Measurements from ENCODE around the gene ENOX1. TPM values are rescaled to one million over a fixed set of nuclear protein-coding genes. Genes with fewer than 3 reads are reported as not detected.

The ENOX1 gene
- total and polyA plus RNA-seq, 2 of the 8 experiments (the other 6 are each of a cell fraction or from before 2014, with no cell fraction given) = 0.23 to 0.37 TPM

GRCh38 chr13:43737392-43737923 is 49.3 kb downstream of the ENOX1 start:
- no peak overlapping the region for H3K4me2 ChIP-seq (ENCODE audit: insufficient read depth in 1 of 2, low read depth in 2 of 2, low read length in 2 of 2)
- H3K18ac ChIP-seq (ENCODE audit: extremely low read depth, low read length) = no peak overlapping the region
- no peak overlapping the region for H4K5ac ChIP-seq (ENCODE audit: insufficient read length, low read depth, low read length)
- peaks cover 0 to 2% (median 0%) of the 10 kb centered on the region in 4 experiments; a peak in 2 of 7 replicates for H3K27me3 ChIP-seq (replicated peaks in 1 of 4; ENCODE audit: control insufficient read depth in 3 of 4, extremely low read depth in 1 of 4, insufficient read depth in 3 of 4, low read length in 3 of 4)
- H3K56ac ChIP-seq (replicated peaks; ENCODE audit: insufficient read length, low read depth, low read length) = no peak overlapping the region
- no peak overlapping the region for H2AK5ac ChIP-seq (ENCODE audit: low read depth, low read length)
- no peak overlapping the region for H2AFZ ChIP-seq (ENCODE audit: low read length)
- no peak overlapping the region for H2BK20ac ChIP-seq (ENCODE audit: low read length)
- no peak overlapping the region for H2BK12ac ChIP-seq (ENCODE audit: low read depth, low read length)
- H4K20me1 ChIP-seq (replicated peaks in 1 of 2; ENCODE audit: control insufficient read depth in 1 of 2, insufficient read depth in 2 of 2, low read length in 2 of 2) = no peaks in the 10 kb centered on the region
- H4K91ac ChIP-seq (replicated peaks; ENCODE audit: insufficient read length, low read length) = no peak overlapping the region
- ChIA-PET POLR2A (ENCODE audit: partially characterized antibody) (no interaction called here), CTCF (ENCODE audit: partially characterized antibody) (interaction anchor here (0.6 to 1.0 kb wide), 5 partner anchors 9 to 1142 kb away, joined by 3 to 4 read pairs (median 3); no protein-coding TSS in a partner anchor)
- no peak overlapping the region for H4K8ac ChIP-seq (ENCODE audit: extremely low read depth, insufficient read depth, low read length)
- no peaks in the 10 kb centered on the region for H3K4me1 ChIP-seq (replicated peaks in 1 of 4; ENCODE audit: control insufficient read depth in 3 of 4, insufficient read depth in 4 of 4, low read length in 3 of 4)
- DNase-seq (ENCODE audit: low read depth in 1 of 2, low spot score in 2 of 2) = no peak
- no peak overlapping the region for H3K27ac ChIP-seq (ENCODE audit: low read depth, low read length)
- H2BK5ac ChIP-seq (ENCODE audit: low read depth, low read length) = no peak overlapping the region
- TF ChIP-seq TAF1 (IDR thresholded peaks at IDR 0.05; ENCODE audit: low read depth, low read length) = no peak
- no peaks in the 10 kb centered on the region for H3K36me3 ChIP-seq (ENCODE audit: control insufficient read depth in 2 of 4, insufficient read depth in 4 of 4, low read length in 3 of 4)
- H3K9ac ChIP-seq (replicated peaks in 1 of 4; ENCODE audit: extremely low read depth in 1 of 4, low read depth in 3 of 4, low read length in 3 of 4) = no peak overlapping the region
- H3K23me2 ChIP-seq (ENCODE audit: low read depth, low read length) = no peaks in the 10 kb centered on the region; the same call in 1 of the 2 replicates
- no peak overlapping the region for H3K4ac ChIP-seq (replicated peaks; ENCODE audit: insufficient read length, low read depth, low read length)
- H3K14ac ChIP-seq (ENCODE audit: insufficient read length) = no peak overlapping the region
- no peak overlapping the region for H3K23ac ChIP-seq (ENCODE audit: insufficient read length)
- no peak overlapping the region for H2BK15ac ChIP-seq (ENCODE audit: low read length)
- 89% methylated on average over 3 of the region's 3 CpGs; no CpG with 5 or more reads in 1 of the 2 experiments for WGBS, 2 experiments (ENCODE audit: extremely low coverage in 1 of 2, insufficient coverage in 1 of 2, insufficient read length in 1 of 2, insufficient replicate concordance in 2 of 2, low coverage in 1 of 2, low lambda C conversion rate in 2 of 2, missing lambda C conversion rate in 1 of 2)
- no peak for FAIRE-seq
- no peaks in the 10 kb centered on the region for H3K79me2 ChIP-seq (ENCODE audit: control insufficient read depth in 1 of 2, insufficient read depth in 2 of 2, low read length in 2 of 2)
- no peaks in the 10 kb centered on the region for H3K9me3 ChIP-seq (ENCODE audit: insufficient read depth in 2 of 2, low read depth in 1 of 2, low read length in 1 of 2)
- no peak overlapping the region for H3K4me3 ChIP-seq (ENCODE audit: extremely low read depth in 1 of 4, insufficient read depth in 2 of 4, low read depth in 3 of 4, low read length in 4 of 4)
- no peak overlapping the region for H2BK120ac ChIP-seq (replicated peaks; ENCODE audit: low read depth, low read length)
- no peaks in the 10 kb centered on the region for H3K79me1 ChIP-seq (ENCODE audit: low read depth, low read length)

Data from H1 (cell line).